Mammary epithelial cell (primary cell): Measurements from ENCODE around the gene COL8A2.

Experiments
- CTCF ChIP-seq, 2 donors: IDR thresholded peaks in 1 of 2; conservative IDR thresholded peaks in 1 of 2; 2 replicates each; pipeline ENCODE4 v1.5.1; 2011 to 2012; ENCODE audit warnings: inconsistent platforms in 2 of 2, low read length in 2 of 2, mild to moderate bottlenecking in 2 of 2, control low read depth in 1 of 2, low read depth in 1 of 2; ENCODE audit not compliant: insufficient read depth in 1 of 2; ENCODE audit errors: extremely low read depth in 1 of 2
- EZH2 ChIP-seq: IDR thresholded peaks from 2 replicates; pipeline ENCODE4 v1.6.1; 2012; ENCODE audit warnings: low read length, inconsistent platforms, borderline replicate concordance

- TF ChIP-seq CTCF (conservative IDR thresholded peaks at IDR 0.05 in 1 of 2, IDR thresholded peaks at IDR 0.05 in 1 of 2; ENCODE audit: extremely low read depth in 1 of 2, insufficient read depth in 1 of 2, low read depth in 1 of 2, low read length in 2 of 2): no peak
- no peak for TF ChIP-seq EZH2
Observed at GRCh38 chr1:36163426-36163825, 38.4 kb upstream of the COL8A2 start.
